ENCODE measurements around the gene MRPL9.

Gene MRPL9

GRCh38 chr1:151762941-151763921, at the start of gene MRPL9:
Gene MRPL9, minus strand, starts transcription at chr1:151763496. Its CDS starts 17 bp downstream, at chr1:151763479.
- peak; percentile 95 for DNase-seq

GRCh38 chr1:151811181-151811580, 47.9 kb upstream of the MRPL9 start:
- DNase-seq = no peak

GRCh38 chr1:151809985-151810556, 46.8 kb upstream of the MRPL9 start:
- DNase-seq = no peak

- DNase-seq = no peak
These were observed 46.1 kb upstream of the MRPL9 start for GRCh38 chr1:151809290-151809984.

- DNase-seq = no peak
These were observed 44.5 kb upstream of the MRPL9 start for GRCh38 chr1:151807766-151808165.

- no peak for DNase-seq
These were observed 43.8 kb upstream of the MRPL9 start for GRCh38 chr1:151807131-151807530.

- no peak for DNase-seq
These were observed 42.9 kb upstream of the MRPL9 start for GRCh38 chr1:151806170-151806569.

GRCh38 chr1:151805066-151805820, 41.9 kb upstream of the MRPL9 start, which contains the start of gene LINGO4:
Gene LINGO4, minus strand, starts transcription at chr1:151805419. Its CDS starts 2,715 bp downstream, at chr1:151802704.
- DNase-seq = no peak

GRCh38 chr1:151803915-151804314, 40.6 kb upstream of the MRPL9 start:
- no peak for DNase-seq

GRCh38 chr1:151803164-151803563, 39.9 kb upstream of the MRPL9 start:
- no peak for DNase-seq

- DNase-seq = no peak
These were observed 39.1 kb upstream of the MRPL9 start for GRCh38 chr1:151802372-151802771.

GRCh38 chr1:151801846-151802245, 38.5 kb upstream of the MRPL9 start:
- no peak for DNase-seq

- DNase-seq = no peak
These were observed 38.1 kb upstream of the MRPL9 start for GRCh38 chr1:151801310-151801820.

- DNase-seq = no peak
These were observed 37.5 kb upstream of the MRPL9 start for GRCh38 chr1:151800830-151801229.

GRCh38 chr1:151799179-151800022, 36.1 kb upstream of the MRPL9 start:
- DNase-seq = no peak

GRCh38 chr1:151798571-151798970, 35.3 kb upstream of the MRPL9 start:
- no peak for DNase-seq

GRCh38 chr1:151790940-151791651, 27.8 kb upstream of the MRPL9 start:
- DNase-seq = peak; percentile 19

GRCh38 chr1:151790071-151790939, 27.0 kb upstream of the MRPL9 start, which contains the start of gene TDRKH:
Gene TDRKH, minus strand, starts transcription at chr1:151790500. Its CDS starts 7,478 bp downstream, at chr1:151783022.
- peak; percentile 100 for DNase-seq

- DNase-seq = no peak
These were observed 24.4 kb upstream of the MRPL9 start for GRCh38 chr1:151787689-151788088.

- no peak for DNase-seq
These were observed 20.5 kb upstream of the MRPL9 start for GRCh38 chr1:151783796-151784195.
